ENCODE data around the gene FGD5. TPM values are rescaled to one million over a fixed set of nuclear protein-coding genes. Genes with fewer than 3 reads are reported as not detected.

Gene FGD5
- total RNA-seq, 3 donors from 2014 or later: 7.3 to 28.2 (median 18.7) TPM

- Histone ChIP-seq H3K36me3 (no peaks in the 10 kb centered on the region), H3K27ac (peak overlapping the region in 1 of 2 donors; percentile 32)
- intact Hi-C loops (cut with DNase I; ENCODE audit: low total_unique reads): no loop called here
These were observed 24.9 kb upstream of the FGD5 start for GRCh38 chr3:14793858-14794234.

DNA sequence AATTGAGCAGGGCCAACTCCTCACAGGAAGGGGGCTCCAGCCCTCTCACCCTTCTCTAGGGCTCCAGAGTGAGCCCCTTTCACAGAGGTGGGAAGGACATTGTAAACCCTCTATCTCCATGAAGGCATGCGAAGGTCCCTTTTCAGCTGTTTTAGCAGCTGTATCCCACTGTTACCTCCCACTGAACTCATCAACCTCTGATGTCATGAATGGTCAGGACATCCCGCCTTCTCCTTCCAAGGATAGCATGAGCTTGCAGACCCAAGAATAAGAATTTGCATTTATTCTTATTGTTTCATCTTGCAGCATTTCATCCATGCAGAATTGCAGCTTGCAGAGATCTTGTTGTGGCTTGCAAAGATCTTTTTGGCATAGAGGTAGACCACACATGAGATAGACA, 24.3 kb upstream of the FGD5 start:
- no peak overlapping the region for H3K27ac ChIP-seq
- intact Hi-C loops (cut with DNase I; ENCODE audit: low total_unique reads): no loop called here
- H3K4me3 ChIP-seq: no peak overlapping the region

More at GRCh38 chr3:14793858-14794234, 24.9 kb upstream of the FGD5 start:
- no peak overlapping the region for H3K4me3 ChIP-seq
- H3K4me1 ChIP-seq: no peaks in the 10 kb centered on the region
- H3K9me3 ChIP-seq: no peaks in the 10 kb centered on the region
- TF ChIP-seq, protein P1, sequence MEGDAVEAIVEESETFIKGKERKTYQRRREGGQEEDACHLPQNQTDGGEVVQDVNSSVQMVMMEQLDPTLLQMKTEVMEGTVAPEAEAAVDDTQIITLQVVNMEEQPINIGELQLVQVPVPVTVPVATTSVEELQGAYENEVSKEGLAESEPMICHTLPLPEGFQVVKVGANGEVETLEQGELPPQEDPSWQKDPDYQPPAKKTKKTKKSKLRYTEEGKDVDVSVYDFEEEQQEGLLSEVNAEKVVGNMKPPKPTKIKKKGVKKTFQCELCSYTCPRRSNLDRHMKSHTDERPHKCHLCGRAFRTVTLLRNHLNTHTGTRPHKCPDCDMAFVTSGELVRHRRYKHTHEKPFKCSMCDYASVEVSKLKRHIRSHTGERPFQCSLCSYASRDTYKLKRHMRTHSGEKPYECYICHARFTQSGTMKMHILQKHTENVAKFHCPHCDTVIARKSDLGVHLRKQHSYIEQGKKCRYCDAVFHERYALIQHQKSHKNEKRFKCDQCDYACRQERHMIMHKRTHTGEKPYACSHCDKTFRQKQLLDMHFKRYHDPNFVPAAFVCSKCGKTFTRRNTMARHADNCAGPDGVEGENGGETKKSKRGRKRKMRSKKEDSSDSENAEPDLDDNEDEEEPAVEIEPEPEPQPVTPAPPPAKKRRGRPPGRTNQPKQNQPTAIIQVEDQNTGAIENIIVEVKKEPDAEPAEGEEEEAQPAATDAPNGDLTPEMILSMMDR (IDR thresholded peaks at IDR 0.05): no peak
- no peak for TF ChIP-seq POLR2A (IDR thresholded peaks at IDR 0.05)
- no peak for TF ChIP-seq POLR2AphosphoS5 (IDR thresholded peaks at IDR 0.05)
- H3K27me3 ChIP-seq: no peaks in the 10 kb centered on the region
- no peak for DNase-seq (ENCODE audit: low spot score in 2 of 2)

DNA sequence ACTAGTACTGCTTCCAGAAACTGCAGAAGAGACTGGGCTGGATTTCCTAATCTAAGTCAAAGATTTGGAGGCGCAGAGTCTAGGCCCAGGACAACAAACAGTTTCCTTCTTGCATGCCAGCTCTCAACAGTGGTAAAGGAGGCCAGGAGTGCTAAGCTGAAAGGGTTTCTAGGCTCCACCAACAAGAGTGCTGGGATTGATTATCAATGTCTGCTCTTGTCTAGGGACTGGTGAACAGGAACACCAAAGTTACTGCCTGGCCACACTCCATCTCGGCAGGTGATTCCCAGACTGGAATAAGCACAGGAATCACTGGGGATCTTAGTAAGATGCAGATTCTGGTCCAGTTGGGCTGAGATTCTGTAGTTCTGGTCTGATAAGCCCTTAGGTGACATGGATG, 22.8 kb upstream of the FGD5 start:
- intact Hi-C loops (cut with DNase I; ENCODE audit: low total_unique reads): no loop called here
- no peak overlapping the region for H3K27ac ChIP-seq
- H3K36me3 ChIP-seq: no peaks in the 10 kb centered on the region
- H3K9me3 ChIP-seq: no peaks in the 10 kb centered on the region
- DNase-seq (ENCODE audit: low spot score in 2 of 2): no peak
- TF ChIP-seq, protein P1 (IDR thresholded peaks at IDR 0.05): no peak
- no peak for TF ChIP-seq POLR2AphosphoS5 (IDR thresholded peaks at IDR 0.05)
- TF ChIP-seq POLR2A (IDR thresholded peaks at IDR 0.05): no peak
- H3K4me1 ChIP-seq: no peaks in the 10 kb centered on the region
- H3K27me3 ChIP-seq: no peaks in the 10 kb centered on the region
- no peak overlapping the region for H3K4me3 ChIP-seq

More for the DNA sequence above, 24.3 kb upstream of the FGD5 start:
- DNase-seq (ENCODE audit: low spot score in 2 of 2): no peak
- Histone ChIP-seq H3K36me3 (no peaks in the 10 kb centered on the region), H3K4me1 (no peaks in the 10 kb centered on the region), H3K27me3 (no peaks in the 10 kb centered on the region), H3K9me3 (no peaks in the 10 kb centered on the region)
- no peak for TF ChIP-seq POLR2AphosphoS5 (IDR thresholded peaks at IDR 0.05)
- TF ChIP-seq, protein P1 (IDR thresholded peaks at IDR 0.05): no peak
- no peak for TF ChIP-seq POLR2A (IDR thresholded peaks at IDR 0.05)

DNA sequence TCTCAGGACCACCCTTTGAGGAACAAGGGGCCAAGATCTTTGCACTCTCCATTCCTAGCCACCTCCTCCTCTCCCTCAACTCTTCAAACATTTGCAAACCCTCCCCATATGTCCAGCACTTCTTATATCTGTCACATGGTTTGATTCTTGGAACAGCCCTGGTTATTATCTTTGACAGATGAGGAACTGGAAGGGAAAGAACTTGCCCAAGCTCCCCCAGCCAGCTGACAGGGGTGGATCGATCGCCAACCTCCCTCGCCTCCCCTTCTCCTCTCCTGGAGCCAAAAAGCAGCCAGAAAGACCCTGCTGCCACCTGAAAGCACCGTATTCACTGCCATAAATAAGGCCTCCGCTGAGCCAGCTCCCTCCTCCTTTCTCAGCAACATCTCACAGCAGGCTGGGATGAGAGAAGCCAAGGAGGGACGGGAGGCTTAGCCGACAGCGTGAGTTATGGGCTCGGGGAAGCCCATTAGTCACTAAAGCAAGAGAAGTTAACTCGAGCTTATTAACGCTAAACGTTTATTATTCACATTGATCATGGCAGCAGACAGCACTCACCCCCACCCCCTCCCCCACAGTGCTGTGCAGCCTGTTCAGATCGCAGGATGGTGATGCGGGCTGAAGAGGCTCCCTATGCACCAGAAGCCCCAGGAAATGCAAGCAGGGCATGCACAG, 22.2 kb upstream of the FGD5 start:
- Histone ChIP-seq H3K27ac (no peak overlapping the region), H3K27me3 (no peaks in the 10 kb centered on the region), H3K4me3 (no peak overlapping the region), H3K36me3 (no peaks in the 10 kb centered on the region), H3K4me1 (no peaks in the 10 kb centered on the region), H3K9me3 (no peaks in the 10 kb centered on the region)
- no peak for DNase-seq (ENCODE audit: low spot score in 2 of 2)
- intact Hi-C loops (cut with DNase I; ENCODE audit: low total_unique reads): no loop called here
- TF ChIP-seq, protein P1 (IDR thresholded peaks at IDR 0.05): no peak
- no peak for TF ChIP-seq POLR2A (IDR thresholded peaks at IDR 0.05)
- no peak for TF ChIP-seq POLR2AphosphoS5 (IDR thresholded peaks at IDR 0.05)

- Histone ChIP-seq H3K4me3 (no peak overlapping the region), H3K9me3 (no peaks in the 10 kb centered on the region), H3K27ac (no peak overlapping the region), H3K36me3 (no peaks in the 10 kb centered on the region), H3K4me1 (no peaks in the 10 kb centered on the region), H3K27me3 (no peaks in the 10 kb centered on the region)
- intact Hi-C loops (cut with DNase I; ENCODE audit: low total_unique reads): no loop called here
- DNase-seq (ENCODE audit: low spot score in 2 of 2): no peak
- TF ChIP-seq POLR2AphosphoS5 (IDR thresholded peaks at IDR 0.05) (no peak), POLR2A (IDR thresholded peaks at IDR 0.05) (no peak)
- TF ChIP-seq, protein P1 (IDR thresholded peaks at IDR 0.05): no peak
These were observed 21.0 kb upstream of the FGD5 start for GRCh38 chr3:14797731-14798130.
